ENCODE data around the gene RFWD3. TPM values are rescaled to one million over a fixed set of nuclear protein-coding genes. Genes with fewer than 3 reads are reported as not detected.

The RFWD3 gene
- total and polyA plus RNA-seq, 2 of the 4 experiments (the other 2 are of a cell fraction), result 16.7 to 27.6 TPM

DNA sequence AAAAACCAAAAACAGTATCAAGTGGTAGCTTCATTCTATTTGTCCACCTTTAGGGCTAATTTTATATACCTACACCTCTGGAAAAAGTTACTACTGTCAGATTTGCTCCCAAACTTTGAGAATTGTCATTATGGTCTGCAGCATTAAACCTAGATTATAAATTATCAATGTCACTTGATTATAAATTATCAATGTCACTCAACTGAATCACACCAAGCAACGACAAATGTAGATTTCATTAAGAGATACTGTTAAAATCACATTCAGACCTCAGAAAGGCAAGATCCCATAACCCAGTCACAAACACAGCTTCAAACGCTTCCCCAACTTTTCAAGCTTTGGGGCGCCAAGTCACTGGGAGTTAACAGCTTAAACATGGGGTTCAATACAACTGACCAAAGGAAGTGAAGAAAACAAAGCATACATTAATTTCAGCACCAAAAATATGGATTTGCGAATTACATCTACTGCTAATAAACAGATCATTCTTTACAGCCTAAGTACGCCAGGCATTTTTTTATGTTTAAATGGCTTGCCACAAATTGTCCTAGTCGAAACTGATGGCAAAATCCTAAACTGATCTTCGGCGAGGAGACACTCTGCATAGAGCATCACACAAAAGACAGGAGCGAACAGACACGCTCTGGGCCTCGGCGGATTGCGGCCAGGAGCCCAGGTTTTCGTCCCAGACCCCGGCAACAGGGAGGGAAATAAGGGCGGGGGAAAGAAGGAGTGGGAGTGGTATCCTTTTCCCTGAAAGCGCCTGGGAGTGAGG is 60.7 kb downstream of the RFWD3 start:
- H4K91ac ChIP-seq (ENCODE audit: insufficient read depth, low read depth, low read length), result peak overlapping the region; percentile 74; the same call in 1 of the 2 replicates
- H3K14ac ChIP-seq (replicated peaks; ENCODE audit: low read depth, low read length), result peak overlapping the region; percentile 84
- dilution Hi-C loops (cut with HindIII; ENCODE audit: low sequenced_read_pairs, unreplicated experiment), result no loop called here
- H3K4me1 ChIP-seq (ENCODE audit: control insufficient read depth, insufficient read depth, low read length), result peaks cover 12% of the 10 kb centered on the region
- peak overlapping the region; percentile 97 for H3K4me2 ChIP-seq (ENCODE audit: low read depth, low read length)
- H3K23ac ChIP-seq (ENCODE audit: low read depth, low read length), result peak overlapping the region; percentile 87
- no TSS peak for BruUV-seq (replicated peaks)
- 2% methylated on average over 8 of the region's 17 CpGs; no CpG with 5 or more reads in 1 of the 2 experiments for WGBS, 2 experiments (ENCODE audit: extremely low coverage in 2 of 2, insufficient read length in 1 of 2)
- H2BK20ac ChIP-seq (ENCODE audit: low read depth, low read length), result no peak overlapping the region
- no peak overlapping the region for H2BK120ac ChIP-seq (ENCODE audit: low read depth, low read length)
- H3K4ac ChIP-seq (ENCODE audit: low read depth, low read length), result peak overlapping the region; percentile 89
- DNase-seq (no peak), ATAC-seq (ENCODE audit: low read depth) (peak; percentile 1; the same call in 1 of the 2 replicates)
- peak overlapping the region; percentile 83 for H3K4me3 ChIP-seq (ENCODE audit: insufficient read depth, low read depth, low read length)
- no peaks in the 10 kb centered on the region for H3K36me3 ChIP-seq (ENCODE audit: control insufficient read depth, insufficient read depth, low read length)
- peaks cover 44% of the 10 kb centered on the region for H4K20me1 ChIP-seq (ENCODE audit: insufficient read depth, low read length)
- peak overlapping the region; percentile 94 for H3K9ac ChIP-seq (ENCODE audit: low read depth, low read length)
- H2BK15ac ChIP-seq (ENCODE audit: low read depth, low read length), result no peak overlapping the region
- peak overlapping the region; percentile 67 for H3K56ac ChIP-seq (ENCODE audit: extremely low read depth, insufficient read depth, low read length)
- CTCF ChIA-PET, result no interaction called here
- H4K8ac ChIP-seq (ENCODE audit: low read depth in 2 of 2, low read length in 2 of 2), result peak overlapping the region; percentile 40 to 68; a peak in 2 of 4 replicates
- peak overlapping the region; percentile 96 for H3K27ac ChIP-seq (ENCODE audit: insufficient read depth, low read length)
- intact Hi-C loops (cut with micrococcal nuclease), result loop anchor here (5.0 kb wide), 1 partner anchor 124 kb away; no protein-coding TSS in a partner anchor
- peak overlapping the region; percentile 97 for H2AFZ ChIP-seq (replicated peaks; ENCODE audit: low read length, poor library complexity)
- H3K79me1 ChIP-seq (ENCODE audit: low read depth in 1 of 2, low read length in 2 of 2), result peaks cover 6 to 38% of the 10 kb centered on the region in 2 experiments; a peak in 3 of 4 replicates
- in situ Hi-C loops (cut with MboI; ENCODE audit: low sequenced_read_pairs), result no loop called here
- no peaks in the 10 kb centered on the region for H3K27me3 ChIP-seq (ENCODE audit: control insufficient read depth, insufficient read depth, low read length)
- H3K9me3 ChIP-seq (ENCODE audit: control insufficient read depth, insufficient read depth, low read length), result no peaks in the 10 kb centered on the region
- peak overlapping the region; percentile 89 for H2BK5ac ChIP-seq (ENCODE audit: low read depth, low read length, poor library complexity, severe bottlenecking)
- peak overlapping the region; percentile 22; the same call in 1 of the 2 replicates for H4K5ac ChIP-seq (ENCODE audit: low read depth, low read length)
- peak overlapping the region; percentile 92 for H2AK9ac ChIP-seq (replicated peaks; ENCODE audit: low read depth, low read length, poor library complexity)
- H3K9me1 ChIP-seq (ENCODE audit: insufficient read depth, low read length), result peaks cover 9% of the 10 kb centered on the region
- H3K18ac ChIP-seq (ENCODE audit: low read depth, low read length), result peak overlapping the region; percentile 1; the same call in 1 of the 2 replicates
- POLR2A ChIA-PET (ENCODE audit: unreplicated experiment), result no interaction called here
- peak overlapping the region; percentile 90 for H2AK5ac ChIP-seq (ENCODE audit: low read depth, low read length)
- TF ChIP-seq RAD21 (IDR thresholded peaks at IDR 0.05; ENCODE audit: low read length) (no peak), SMC3 (IDR thresholded peaks at IDR 0.05; ENCODE audit: low read depth, low read length) (no peak), MAFK (IDR thresholded peaks at IDR 0.05; ENCODE audit: low read depth, low read length) (no peak), CEBPB (IDR thresholded peaks at IDR 0.05; ENCODE audit: low read depth, low read length) (no peak), FOS (IDR thresholded peaks at IDR 0.05; ENCODE audit: low read depth, low read length) (no peak), RFX5 (IDR thresholded peaks at IDR 0.05; ENCODE audit: low read depth, low read length) (no peak), MAZ (IDR thresholded peaks at IDR 0.05; ENCODE audit: borderline replicate concordance, low read depth, low read length) (no peak), RCOR1 (IDR thresholded peaks at IDR 0.05; ENCODE audit: insufficient replicate concordance, low read length) (no peak), BHLHE40 (IDR thresholded peaks at IDR 0.05; ENCODE audit: low read depth, low read length) (no peak), NFE2L2 (IDR thresholded peaks at IDR 0.05; ENCODE audit: low read depth, low read length) (no peak), POLR2A (IDR thresholded peaks at IDR 0.05; ENCODE audit: low read depth, low read length) (no peak)
- TF ChIP-seq, protein P1, sequence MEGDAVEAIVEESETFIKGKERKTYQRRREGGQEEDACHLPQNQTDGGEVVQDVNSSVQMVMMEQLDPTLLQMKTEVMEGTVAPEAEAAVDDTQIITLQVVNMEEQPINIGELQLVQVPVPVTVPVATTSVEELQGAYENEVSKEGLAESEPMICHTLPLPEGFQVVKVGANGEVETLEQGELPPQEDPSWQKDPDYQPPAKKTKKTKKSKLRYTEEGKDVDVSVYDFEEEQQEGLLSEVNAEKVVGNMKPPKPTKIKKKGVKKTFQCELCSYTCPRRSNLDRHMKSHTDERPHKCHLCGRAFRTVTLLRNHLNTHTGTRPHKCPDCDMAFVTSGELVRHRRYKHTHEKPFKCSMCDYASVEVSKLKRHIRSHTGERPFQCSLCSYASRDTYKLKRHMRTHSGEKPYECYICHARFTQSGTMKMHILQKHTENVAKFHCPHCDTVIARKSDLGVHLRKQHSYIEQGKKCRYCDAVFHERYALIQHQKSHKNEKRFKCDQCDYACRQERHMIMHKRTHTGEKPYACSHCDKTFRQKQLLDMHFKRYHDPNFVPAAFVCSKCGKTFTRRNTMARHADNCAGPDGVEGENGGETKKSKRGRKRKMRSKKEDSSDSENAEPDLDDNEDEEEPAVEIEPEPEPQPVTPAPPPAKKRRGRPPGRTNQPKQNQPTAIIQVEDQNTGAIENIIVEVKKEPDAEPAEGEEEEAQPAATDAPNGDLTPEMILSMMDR (conservative IDR thresholded peaks at IDR 0.05; ENCODE audit: low read depth, low read length), result no peak
- TF ChIP-seq, protein P2, sequence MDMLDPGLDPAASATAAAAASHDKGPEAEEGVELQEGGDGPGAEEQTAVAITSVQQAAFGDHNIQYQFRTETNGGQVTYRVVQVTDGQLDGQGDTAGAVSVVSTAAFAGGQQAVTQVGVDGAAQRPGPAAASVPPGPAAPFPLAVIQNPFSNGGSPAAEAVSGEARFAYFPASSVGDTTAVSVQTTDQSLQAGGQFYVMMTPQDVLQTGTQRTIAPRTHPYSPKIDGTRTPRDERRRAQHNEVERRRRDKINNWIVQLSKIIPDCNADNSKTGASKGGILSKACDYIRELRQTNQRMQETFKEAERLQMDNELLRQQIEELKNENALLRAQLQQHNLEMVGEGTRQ (IDR thresholded peaks at IDR 0.05; ENCODE audit: low read depth, low read length), result no peak
- TF ChIP-seq, protein P3, sequence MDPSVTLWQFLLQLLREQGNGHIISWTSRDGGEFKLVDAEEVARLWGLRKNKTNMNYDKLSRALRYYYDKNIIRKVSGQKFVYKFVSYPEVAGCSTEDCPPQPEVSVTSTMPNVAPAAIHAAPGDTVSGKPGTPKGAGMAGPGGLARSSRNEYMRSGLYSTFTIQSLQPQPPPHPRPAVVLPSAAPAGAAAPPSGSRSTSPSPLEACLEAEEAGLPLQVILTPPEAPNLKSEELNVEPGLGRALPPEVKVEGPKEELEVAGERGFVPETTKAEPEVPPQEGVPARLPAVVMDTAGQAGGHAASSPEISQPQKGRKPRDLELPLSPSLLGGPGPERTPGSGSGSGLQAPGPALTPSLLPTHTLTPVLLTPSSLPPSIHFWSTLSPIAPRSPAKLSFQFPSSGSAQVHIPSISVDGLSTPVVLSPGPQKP (IDR thresholded peaks at IDR 0.05; ENCODE audit: borderline replicate concordance, low read depth, low read length), result no peak

Data from IMR-90 (cell line).